ENCODE data around the gene MTA2.

DNA sequence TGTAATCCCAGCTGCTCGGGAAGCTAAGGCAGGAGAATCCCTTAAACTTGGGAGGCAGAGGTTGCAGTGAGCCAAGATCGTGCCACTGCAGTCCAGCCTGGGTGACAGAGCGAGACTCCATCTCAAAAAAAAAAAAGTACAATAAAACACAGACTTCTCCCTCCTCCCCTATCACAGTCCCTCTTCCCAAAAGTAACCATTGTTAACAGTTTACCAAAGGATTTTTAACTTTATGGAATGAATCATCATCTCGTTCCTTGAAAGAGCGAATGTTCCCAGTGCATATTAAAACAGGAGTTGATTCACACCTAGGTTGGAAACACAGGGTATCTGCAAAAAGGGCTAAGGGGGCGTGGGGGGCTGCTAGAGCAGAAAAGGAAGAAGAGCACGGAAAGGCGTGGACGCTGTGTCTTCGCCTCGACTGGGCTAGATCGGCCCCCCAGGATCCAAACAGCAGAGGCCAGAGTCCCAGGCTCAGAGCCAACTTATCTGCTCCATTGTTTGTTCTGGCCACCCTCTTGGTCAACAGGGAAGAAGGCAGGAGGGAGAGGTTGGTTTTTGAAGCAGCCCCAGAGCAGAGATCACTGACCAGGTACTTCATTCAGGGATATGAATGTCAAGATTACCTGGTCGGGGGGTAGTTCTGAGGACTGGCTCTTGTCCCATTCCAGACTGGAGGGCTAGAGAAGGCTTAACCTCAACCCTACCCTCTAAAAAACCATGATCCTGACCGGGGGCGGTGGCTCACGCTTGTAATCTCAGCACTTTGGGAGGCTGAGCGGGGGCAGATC, 52.9 kb downstream of the MTA2 start:
- TF ChIP-seq, protein P1, sequence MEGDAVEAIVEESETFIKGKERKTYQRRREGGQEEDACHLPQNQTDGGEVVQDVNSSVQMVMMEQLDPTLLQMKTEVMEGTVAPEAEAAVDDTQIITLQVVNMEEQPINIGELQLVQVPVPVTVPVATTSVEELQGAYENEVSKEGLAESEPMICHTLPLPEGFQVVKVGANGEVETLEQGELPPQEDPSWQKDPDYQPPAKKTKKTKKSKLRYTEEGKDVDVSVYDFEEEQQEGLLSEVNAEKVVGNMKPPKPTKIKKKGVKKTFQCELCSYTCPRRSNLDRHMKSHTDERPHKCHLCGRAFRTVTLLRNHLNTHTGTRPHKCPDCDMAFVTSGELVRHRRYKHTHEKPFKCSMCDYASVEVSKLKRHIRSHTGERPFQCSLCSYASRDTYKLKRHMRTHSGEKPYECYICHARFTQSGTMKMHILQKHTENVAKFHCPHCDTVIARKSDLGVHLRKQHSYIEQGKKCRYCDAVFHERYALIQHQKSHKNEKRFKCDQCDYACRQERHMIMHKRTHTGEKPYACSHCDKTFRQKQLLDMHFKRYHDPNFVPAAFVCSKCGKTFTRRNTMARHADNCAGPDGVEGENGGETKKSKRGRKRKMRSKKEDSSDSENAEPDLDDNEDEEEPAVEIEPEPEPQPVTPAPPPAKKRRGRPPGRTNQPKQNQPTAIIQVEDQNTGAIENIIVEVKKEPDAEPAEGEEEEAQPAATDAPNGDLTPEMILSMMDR (conservative IDR thresholded peaks at IDR 0.05; ENCODE audit: low read length) = no peak
- TF ChIP-seq EZH2phosphoT487 (IDR thresholded peaks at IDR 0.05; ENCODE audit: borderline replicate concordance, low read depth, low read length) = no peak

Data from OCI-LY7 (cell line).